ENCODE results near the gene MDC1. TPM values are rescaled to one million over a fixed set of nuclear protein-coding genes. Genes with fewer than 3 reads are reported as not detected.
"Not testable (repeated sequence)": the region's sequence is repeated elsewhere in the genome, so short reads cannot be mapped to it uniquely, and the experiment has no call there.

Gene MDC1
- total RNA-seq, 1 donor from 2014 or later = 14.7 TPM

DNA sequence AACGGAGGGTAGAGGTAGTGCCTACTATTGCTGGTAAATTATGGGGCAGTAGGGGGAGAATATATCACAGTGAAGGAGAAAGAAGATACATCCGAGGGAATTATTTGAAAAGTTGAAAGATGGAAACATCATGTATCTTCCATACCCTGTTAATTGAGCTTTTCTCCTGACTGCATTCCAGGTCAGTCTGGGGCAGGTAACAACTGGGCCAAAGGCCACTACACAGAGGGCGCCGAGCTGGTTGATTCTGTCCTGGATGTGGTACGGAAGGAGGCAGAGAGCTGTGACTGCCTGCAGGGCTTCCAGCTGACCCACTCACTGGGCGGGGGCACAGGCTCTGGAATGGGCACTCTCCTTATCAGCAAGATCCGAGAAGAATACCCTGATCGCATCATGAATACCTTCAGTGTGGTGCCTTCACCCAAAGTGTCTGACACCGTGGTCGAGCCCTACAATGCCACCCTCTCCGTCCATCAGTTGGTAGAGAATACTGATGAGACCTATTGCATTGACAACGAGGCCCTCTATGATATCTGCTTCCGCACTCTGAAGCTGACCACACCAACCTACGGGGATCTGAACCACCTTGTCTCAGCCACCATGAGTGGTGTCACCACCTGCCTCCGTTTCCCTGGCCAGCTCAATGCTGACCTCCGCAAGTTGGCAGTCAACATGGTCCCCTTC lies 6.2 kb upstream of the MDC1 start:
- H3K27me3 ChIP-seq (ENCODE audit: control insufficient read depth, insufficient read depth, low read length); H3K36me3 ChIP-seq (ENCODE audit: control insufficient read depth, insufficient read depth, low read length); DNase-seq (ENCODE audit: low read depth): not testable (repeated sequence)
- H3K4me3 ChIP-seq (ENCODE audit: low read depth, low read length) = peak overlapping the region; percentile 15

- Histone ChIP-seq H3K36me3 (ENCODE audit: control insufficient read depth, insufficient read depth, low read length) (peaks cover 6% of the 10 kb centered on the region), H3K4me3 (ENCODE audit: low read depth, low read length) (peak overlapping the region; percentile 86), H3K27me3 (ENCODE audit: control insufficient read depth, insufficient read depth, low read length) (no peaks in the 10 kb centered on the region)
- TF ChIP-seq CTCF (IDR thresholded peaks at IDR 0.05; ENCODE audit: insufficient read depth, low read length, poor library complexity, severe bottlenecking) = peak; percentile 91
- DNase-seq (ENCODE audit: low read depth) = no peak
Observed at GRCh38 chr6:30722280-30723112, 5.4 kb upstream of the MDC1 start.

- not testable (repeated sequence) for H3K27me3 ChIP-seq (ENCODE audit: control insufficient read depth, insufficient read depth, low read length); H3K36me3 ChIP-seq (ENCODE audit: control insufficient read depth, insufficient read depth, low read length); DNase-seq (ENCODE audit: low read depth)
- H3K4me3 ChIP-seq (ENCODE audit: low read depth, low read length) = peak overlapping the region; percentile 86
Observed at GRCh38 chr6:30722025-30722279, 4.9 kb upstream of the MDC1 start.

DNA sequence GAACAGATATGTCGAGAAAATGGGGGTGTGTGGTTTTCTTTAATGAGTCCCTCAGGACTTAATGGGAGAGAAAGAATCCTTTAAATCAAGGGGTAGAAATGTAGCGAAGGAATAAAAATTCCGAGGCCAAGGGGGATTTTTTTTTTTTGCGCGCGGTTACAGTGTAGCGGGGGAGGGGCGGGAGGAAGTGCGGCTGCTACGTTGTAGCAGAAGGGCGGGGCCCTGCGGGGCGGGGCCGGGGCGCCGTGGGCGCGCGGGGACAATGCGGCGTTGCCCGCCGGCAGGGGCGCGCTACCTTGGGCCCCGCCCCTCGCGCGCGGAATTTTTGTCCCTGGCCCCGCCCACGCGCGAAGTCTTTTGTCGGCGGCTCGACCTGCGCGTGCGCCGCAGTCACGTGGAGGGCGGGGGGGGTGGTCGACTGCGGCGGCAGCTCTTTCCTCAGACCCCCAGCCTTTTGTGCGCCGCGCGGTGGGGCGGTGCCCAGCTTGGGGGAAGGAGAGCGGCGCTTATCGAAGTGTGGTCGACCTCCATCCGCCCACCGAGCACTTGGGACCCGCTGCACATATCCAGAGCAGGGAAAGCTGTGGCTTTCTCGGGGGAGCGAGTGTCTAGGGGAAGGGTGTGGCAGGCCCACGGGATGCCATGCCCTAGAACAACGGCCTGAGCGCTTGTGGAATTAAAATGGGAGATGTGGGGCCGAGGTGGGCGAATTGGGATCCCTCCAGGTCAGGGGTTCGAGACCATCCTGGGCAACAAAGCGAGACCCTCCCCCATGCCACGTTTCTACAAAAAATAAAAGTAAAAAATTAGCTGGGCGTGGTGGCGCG lies 4.3 kb upstream of the MDC1 start:
- peak overlapping the region; percentile 86 for H3K4me3 ChIP-seq (ENCODE audit: low read depth, low read length)
- TF ChIP-seq CTCF (IDR thresholded peaks at IDR 0.05; ENCODE audit: insufficient read depth, low read length, poor library complexity, severe bottlenecking) = no peak
- H3K27me3 ChIP-seq (ENCODE audit: control insufficient read depth, insufficient read depth, low read length) = no peaks in the 10 kb centered on the region
- peaks cover 6% of the 10 kb centered on the region for H3K36me3 ChIP-seq (ENCODE audit: control insufficient read depth, insufficient read depth, low read length)
- DNase-seq (ENCODE audit: low read depth) = no peak

- DNase-seq (ENCODE audit: low read depth) = no peak
- H3K27me3 ChIP-seq (ENCODE audit: control insufficient read depth, insufficient read depth, low read length) = no peaks in the 10 kb centered on the region
- no peak for TF ChIP-seq CTCF (IDR thresholded peaks at IDR 0.05; ENCODE audit: insufficient read depth, low read length, poor library complexity, severe bottlenecking)
Observed at GRCh38 chr6:30720738-30721197, 3.7 kb upstream of the MDC1 start.

GRCh38 chr6:30719791-30720737 lies 3.0 kb upstream of the MDC1 start, which contains the start of gene TUBB:
Gene TUBB (plus strand): TSS chr6:30720352. CDS start chr6:30720507, 155 bp downstream.
- peak; percentile 88 for DNase-seq (ENCODE audit: low read depth)
- H3K27me3 ChIP-seq (ENCODE audit: control insufficient read depth, insufficient read depth, low read length) = no peaks in the 10 kb centered on the region
- peaks cover 6% of the 10 kb centered on the region for H3K36me3 ChIP-seq (ENCODE audit: control insufficient read depth, insufficient read depth, low read length)
- H3K4me3 ChIP-seq (ENCODE audit: low read depth, low read length) = peak within 1 kb of the TSS; percentile 86
- TF ChIP-seq CTCF (IDR thresholded peaks at IDR 0.05; ENCODE audit: insufficient read depth, low read length, poor library complexity, severe bottlenecking) = no peak

More at GRCh38 chr6:30720738-30721197, 3.7 kb upstream of the MDC1 start:
- Histone ChIP-seq H3K4me3 (ENCODE audit: low read depth, low read length) (peak overlapping the region; percentile 86), H3K36me3 (ENCODE audit: control insufficient read depth, insufficient read depth, low read length) (peaks cover 6% of the 10 kb centered on the region)

Data from kidney epithelial cell (primary cell).